Measurements from ENCODE around the gene ACP7.

Gene ACP7

DNA sequence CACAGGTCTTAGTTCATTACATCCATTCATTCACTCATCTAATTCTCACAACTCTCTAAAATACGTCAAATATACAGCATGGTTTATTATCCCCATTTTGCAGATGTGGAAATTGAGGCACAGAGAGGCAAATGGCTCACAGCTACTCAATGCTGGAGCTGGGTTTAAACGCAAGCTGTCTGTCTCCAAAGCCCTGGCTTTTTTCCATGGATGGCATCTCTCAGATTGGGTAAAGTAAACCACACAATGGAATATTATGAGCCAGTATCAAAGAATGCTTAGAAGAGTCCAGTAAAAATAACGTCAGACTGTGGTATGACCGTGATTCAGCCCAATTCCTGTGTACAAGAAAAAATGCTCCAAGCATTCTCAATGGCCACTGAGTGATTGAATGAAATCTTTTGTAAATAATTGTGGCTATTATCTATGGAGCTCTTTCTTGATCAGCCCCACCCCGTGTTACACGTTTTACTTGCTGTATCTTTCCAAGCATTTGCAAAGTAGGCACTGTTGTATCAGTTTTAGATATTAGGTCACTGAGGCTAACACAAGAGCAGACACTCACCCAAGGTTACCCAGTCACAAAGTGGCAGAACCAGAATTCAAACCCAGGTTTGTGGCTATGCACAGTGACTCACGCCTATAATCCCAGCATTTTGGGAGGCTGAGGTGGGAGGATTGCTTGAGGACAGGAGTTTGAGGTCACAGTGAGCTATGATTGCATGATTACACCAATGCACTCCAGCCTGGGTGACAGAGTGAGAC lies 5.5 kb upstream of the ACP7 start:
- Histone ChIP-seq H3K9me3 (ENCODE audit: insufficient read depth, low read length) (no peaks in the 10 kb centered on the region), H3K79me2 (ENCODE audit: insufficient read depth, low read length) (no peaks in the 10 kb centered on the region), H3K27ac (ENCODE audit: low read depth, low read length) (no peak overlapping the region), H4K20me1 (ENCODE audit: low read depth, low read length) (no peaks in the 10 kb centered on the region), H2AFZ (ENCODE audit: low read depth, low read length, severe bottlenecking) (no peak overlapping the region), H3K9ac (ENCODE audit: low read length) (no peak overlapping the region), H3K9me2 (replicated peaks; ENCODE audit: insufficient read depth, low read length) (no peaks in the 10 kb centered on the region), H3K27me3 (ENCODE audit: low read length) (no peaks in the 10 kb centered on the region), H3K4me2 (ENCODE audit: low read depth, low read length, poor library complexity, severe bottlenecking) (no peak overlapping the region), H3K36me3 (ENCODE audit: low read length) (no peaks in the 10 kb centered on the region), H3K4me3 (ENCODE audit: insufficient read depth, low read length, poor library complexity, severe bottlenecking) (no peak overlapping the region), H3F3A (ENCODE audit: insufficient read depth) (no peaks in the 10 kb centered on the region)
- TF ChIP-seq EZH2phosphoT487 (conservative IDR thresholded peaks at IDR 0.05; ENCODE audit: low read length) = no peak
- TF ChIP-seq, protein P1, sequence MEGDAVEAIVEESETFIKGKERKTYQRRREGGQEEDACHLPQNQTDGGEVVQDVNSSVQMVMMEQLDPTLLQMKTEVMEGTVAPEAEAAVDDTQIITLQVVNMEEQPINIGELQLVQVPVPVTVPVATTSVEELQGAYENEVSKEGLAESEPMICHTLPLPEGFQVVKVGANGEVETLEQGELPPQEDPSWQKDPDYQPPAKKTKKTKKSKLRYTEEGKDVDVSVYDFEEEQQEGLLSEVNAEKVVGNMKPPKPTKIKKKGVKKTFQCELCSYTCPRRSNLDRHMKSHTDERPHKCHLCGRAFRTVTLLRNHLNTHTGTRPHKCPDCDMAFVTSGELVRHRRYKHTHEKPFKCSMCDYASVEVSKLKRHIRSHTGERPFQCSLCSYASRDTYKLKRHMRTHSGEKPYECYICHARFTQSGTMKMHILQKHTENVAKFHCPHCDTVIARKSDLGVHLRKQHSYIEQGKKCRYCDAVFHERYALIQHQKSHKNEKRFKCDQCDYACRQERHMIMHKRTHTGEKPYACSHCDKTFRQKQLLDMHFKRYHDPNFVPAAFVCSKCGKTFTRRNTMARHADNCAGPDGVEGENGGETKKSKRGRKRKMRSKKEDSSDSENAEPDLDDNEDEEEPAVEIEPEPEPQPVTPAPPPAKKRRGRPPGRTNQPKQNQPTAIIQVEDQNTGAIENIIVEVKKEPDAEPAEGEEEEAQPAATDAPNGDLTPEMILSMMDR (IDR thresholded peaks at IDR 0.05; ENCODE audit: insufficient read depth, low read length, poor library complexity, severe bottlenecking) = no peak

DNA sequence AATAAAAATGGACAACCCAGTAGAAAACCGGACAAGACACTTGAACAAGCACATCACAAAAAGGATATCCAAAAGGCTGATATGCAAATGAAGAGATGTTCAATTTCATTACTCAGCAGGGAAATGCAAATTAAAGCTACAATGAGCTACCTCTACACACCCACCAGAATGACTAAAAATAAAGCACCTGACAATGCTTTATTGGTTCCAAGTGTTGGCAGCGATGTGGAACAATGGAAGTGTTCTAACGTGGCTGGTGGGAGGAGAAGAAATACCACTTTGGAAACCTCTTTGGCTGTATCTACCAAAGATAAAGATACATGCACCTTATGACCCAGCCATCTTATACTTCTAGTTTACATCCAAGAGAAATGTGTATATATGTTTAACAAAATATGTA lies 3.7 kb upstream of the ACP7 start:
- H3K9ac ChIP-seq (ENCODE audit: low read length) = no peak overlapping the region
- H3F3A ChIP-seq (ENCODE audit: insufficient read depth) = no peaks in the 10 kb centered on the region
- no peak for TF ChIP-seq EZH2phosphoT487 (conservative IDR thresholded peaks at IDR 0.05; ENCODE audit: low read length)
- TF ChIP-seq, protein P1 (IDR thresholded peaks at IDR 0.05; ENCODE audit: insufficient read depth, low read length, poor library complexity, severe bottlenecking) = no peak
- H3K9me3 ChIP-seq (ENCODE audit: insufficient read depth, low read length) = no peaks in the 10 kb centered on the region
- H3K27ac ChIP-seq (ENCODE audit: low read depth, low read length) = no peak overlapping the region
- H3K27me3 ChIP-seq (ENCODE audit: low read length) = no peaks in the 10 kb centered on the region
- H2AFZ ChIP-seq (ENCODE audit: low read depth, low read length, severe bottlenecking) = no peak overlapping the region
- no peaks in the 10 kb centered on the region for H4K20me1 ChIP-seq (ENCODE audit: low read depth, low read length)
- H3K79me2 ChIP-seq (ENCODE audit: insufficient read depth, low read length) = no peaks in the 10 kb centered on the region
- no peaks in the 10 kb centered on the region for H3K36me3 ChIP-seq (ENCODE audit: low read length)
- no peak overlapping the region for H3K4me3 ChIP-seq (ENCODE audit: insufficient read depth, low read length, poor library complexity, severe bottlenecking)
- H3K9me2 ChIP-seq (replicated peaks; ENCODE audit: insufficient read depth, low read length) = no peaks in the 10 kb centered on the region
- H3K4me2 ChIP-seq (ENCODE audit: low read depth, low read length, poor library complexity, severe bottlenecking) = no peak overlapping the region

DNA sequence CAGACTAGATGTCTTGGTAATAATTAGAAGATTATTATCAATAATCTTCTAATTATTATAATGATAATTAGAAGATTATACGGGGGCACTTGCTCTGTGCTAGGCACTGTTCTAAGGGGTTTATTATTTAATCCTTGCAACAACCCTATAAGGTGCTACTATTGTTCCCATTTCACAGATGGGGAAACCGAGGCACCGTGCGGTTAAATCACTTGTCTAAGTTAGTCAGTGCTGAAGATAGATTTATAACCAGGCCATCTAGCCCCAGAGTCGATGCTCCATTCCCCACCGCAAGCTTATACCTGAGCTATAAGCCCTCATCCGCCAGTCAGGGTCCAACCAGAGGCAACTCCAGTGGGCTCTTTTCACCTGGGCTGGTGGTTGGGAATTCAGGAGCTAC lies 2.0 kb upstream of the ACP7 start:
- H3K27me3 ChIP-seq (ENCODE audit: low read length) = no peaks in the 10 kb centered on the region
- no peak overlapping the region for H3K9ac ChIP-seq (ENCODE audit: low read length)
- no peak overlapping the region for H3K4me2 ChIP-seq (ENCODE audit: low read depth, low read length, poor library complexity, severe bottlenecking)
- no peaks in the 10 kb centered on the region for H3F3A ChIP-seq (ENCODE audit: insufficient read depth)
- H3K9me2 ChIP-seq (replicated peaks; ENCODE audit: insufficient read depth, low read length) = no peaks in the 10 kb centered on the region
- H4K20me1 ChIP-seq (ENCODE audit: low read depth, low read length) = no peaks in the 10 kb centered on the region
- H3K27ac ChIP-seq (ENCODE audit: low read depth, low read length) = no peak overlapping the region
- no peak for TF ChIP-seq EZH2phosphoT487 (conservative IDR thresholded peaks at IDR 0.05; ENCODE audit: low read length)
- TF ChIP-seq, protein P1 (IDR thresholded peaks at IDR 0.05; ENCODE audit: insufficient read depth, low read length, poor library complexity, severe bottlenecking) = no peak
- no peaks in the 10 kb centered on the region for H3K9me3 ChIP-seq (ENCODE audit: insufficient read depth, low read length)
- H3K36me3 ChIP-seq (ENCODE audit: low read length) = no peaks in the 10 kb centered on the region
- H2AFZ ChIP-seq (ENCODE audit: low read depth, low read length, severe bottlenecking) = no peak overlapping the region
- no peak overlapping the region for H3K4me3 ChIP-seq (ENCODE audit: insufficient read depth, low read length, poor library complexity, severe bottlenecking)
- no peaks in the 10 kb centered on the region for H3K79me2 ChIP-seq (ENCODE audit: insufficient read depth, low read length)
